ENCODE results near the gene ICA1. TPM values are rescaled to one million over a fixed set of nuclear protein-coding genes. Genes with fewer than 3 reads are reported as not detected.

ICA1 gene
- total and polyA plus RNA-seq, 4 donors, result 1.4 to 22.7 (median 8.1) TPM

GRCh38 chr7:8175929-8176369 lies 86.0 kb downstream of the ICA1 start (continued):
- TF ChIP-seq TAF1 (conservative IDR thresholded peaks at IDR 0.05), result peak; percentile 62
- TF ChIP-seq EGR1 (IDR thresholded peaks at IDR 0.05; ENCODE audit: low read depth in 2 of 2), result no peak

- Histone ChIP-seq H3K4me3 (ENCODE audit: low read depth in 1 of 3, low read length in 3 of 3) (no peak overlapping the region), H3K27ac (ENCODE audit: low read depth in 1 of 2, low read length in 2 of 2) (no peak overlapping the region), H3K9me3 (ENCODE audit: control insufficient read depth in 4 of 4, low read length in 3 of 4) (no peaks in the 10 kb centered on the region), H3K4me1 (ENCODE audit: control insufficient read depth in 4 of 4, insufficient read depth in 4 of 4, low read length in 3 of 4) (peaks cover 4 to 33% (median 21%) of the 10 kb centered on the region in 4 donors), H3K27me3 (ENCODE audit: control insufficient read depth in 4 of 4, insufficient read depth in 4 of 4, low read length in 3 of 4) (no peaks in the 10 kb centered on the region), H3K9ac (ENCODE audit: low read depth in 1 of 2, low read length in 2 of 2) (no peak overlapping the region), H3K36me3 (ENCODE audit: control insufficient read depth in 4 of 4, insufficient read depth in 3 of 4, low read depth in 1 of 4, low read length in 3 of 4) (no peaks in the 10 kb centered on the region)
- no peak for DNase-seq (ENCODE audit: low spot score)
- WGBS, result 65% methylated on average over 5 of the region's 5 CpGs
- TF ChIP-seq MAX (IDR thresholded peaks at IDR 0.05), result no peak
- peak; percentile 10 for TF ChIP-seq NR2F2 (IDR thresholded peaks at IDR 0.05)
Observed at GRCh38 chr7:8172372-8173354, 89.3 kb downstream of the ICA1 start.

- peaks cover 0 to 11% (median 4%) of the 10 kb centered on the region in 4 donors for H3K4me1 ChIP-seq (ENCODE audit: control insufficient read depth in 4 of 4, insufficient read depth in 4 of 4, low read length in 3 of 4)
- H3K36me3 ChIP-seq (ENCODE audit: control insufficient read depth in 4 of 4, insufficient read depth in 3 of 4, low read depth in 1 of 4, low read length in 3 of 4), result no peaks in the 10 kb centered on the region
- DNase-seq (ENCODE audit: low spot score), result no peak
- TF ChIP-seq CTCF (IDR thresholded peaks at IDR 0.05; ENCODE audit: low read depth, low read length, missing input control), result no peak
- no peak for TF ChIP-seq RAD21 (IDR thresholded peaks at IDR 0.05)
- no peak for TF ChIP-seq SP1 (IDR thresholded peaks at IDR 0.05)
- no peak for TF ChIP-seq ZBTB33 (IDR thresholded peaks at IDR 0.05)
- TF ChIP-seq EGR1 (IDR thresholded peaks at IDR 0.05; ENCODE audit: low read depth in 2 of 2), result no peak
- TF ChIP-seq HNF4A (conservative IDR thresholded peaks at IDR 0.05), result no peak
- no peak for TF ChIP-seq GABPA (IDR thresholded peaks at IDR 0.05 in 1 of 2, conservative IDR thresholded peaks at IDR 0.05 in 1 of 2)
- TF ChIP-seq RXRA (IDR thresholded peaks at IDR 0.05), result no peak
- no peak for TF ChIP-seq ATF3 (IDR thresholded peaks at IDR 0.05)
- TF ChIP-seq YY1 (IDR thresholded peaks at IDR 0.05), result no peak
- no peak for TF ChIP-seq MAX (IDR thresholded peaks at IDR 0.05)
- TF ChIP-seq NR2F2 (IDR thresholded peaks at IDR 0.05), result no peak
- TF ChIP-seq REST (IDR thresholded peaks at IDR 0.05), result no peak
- TF ChIP-seq JUND (IDR thresholded peaks at IDR 0.05), result no peak
- no peaks in the 10 kb centered on the region for H3K9me3 ChIP-seq (ENCODE audit: control insufficient read depth in 4 of 4, low read length in 3 of 4)
- H3K27ac ChIP-seq (ENCODE audit: low read depth in 1 of 2, low read length in 2 of 2), result no peak overlapping the region
- H3K9ac ChIP-seq (ENCODE audit: low read depth in 1 of 2, low read length in 2 of 2), result no peak overlapping the region
- no peak overlapping the region for H3K4me3 ChIP-seq (ENCODE audit: low read depth in 1 of 3, low read length in 3 of 3)
- WGBS, result 91% methylated on average over 1 of the region's 1 CpG
- H3K27me3 ChIP-seq (ENCODE audit: control insufficient read depth in 4 of 4, insufficient read depth in 4 of 4, low read length in 3 of 4), result no peaks in the 10 kb centered on the region
Observed at GRCh38 chr7:8169171-8169570, 92.8 kb downstream of the ICA1 start.
